HFF-Myc (cell line): ENCODE data around the gene TUBGCP2.

Experiments
- DNase-seq: peaks from one replicate; pipeline ENCODE4 v3.0.0-alpha.2; 2011; ENCODE audit warnings: low read depth; ENCODE audit errors: extremely low read depth
- H3K4me3 ChIP-seq: replicated peaks from 2 replicates; pipeline ENCODE4 v1.5.1; 2011; ENCODE audit warnings: low read depth, mild to moderate bottlenecking, control low read depth, low read length
- CTCF ChIP-seq: IDR thresholded peaks from 2 replicates; pipeline ENCODE4 v1.5.1; 2012; ENCODE audit warnings: mild to moderate bottlenecking, low read depth, low read length, control low read depth; ENCODE audit errors: missing control alignments

The TUBGCP2 gene

GRCh38 chr10:133309720-133310398 is 1.2 kb upstream of the TUBGCP2 start:
- DNase-seq, result no peak
- no peak for TF ChIP-seq CTCF

GRCh38 chr10:133309100-133309719 is 538 bp upstream of the TUBGCP2 start:
- DNase-seq, result no peak
- no peak for TF ChIP-seq CTCF
- H3K4me3 ChIP-seq, result peak overlapping the region; percentile 94

More at GRCh38 chr10:133309720-133310398, 1.2 kb upstream of the TUBGCP2 start:
- no peak overlapping the region for H3K4me3 ChIP-seq

- peak; percentile 84 for TF ChIP-seq CTCF
- DNase-seq, result no peak
- H3K4me3 ChIP-seq, result peak overlapping the region; percentile 94
Observed at GRCh38 chr10:133307776-133308420, 774 bp downstream of the TUBGCP2 start.

- no peak for TF ChIP-seq CTCF
- peak overlapping the region; percentile 94 for H3K4me3 ChIP-seq
- no peak for DNase-seq
Observed at GRCh38 chr10:133306941-133307379, 1.7 kb downstream of the TUBGCP2 start.

GRCh38 chr10:133306097-133306476 is 2.6 kb downstream of the TUBGCP2 start:
- no peak for DNase-seq
- no peak overlapping the region for H3K4me3 ChIP-seq
- TF ChIP-seq CTCF, result no peak

GRCh38 chr10:133303206-133303605 is 5.5 kb downstream of the TUBGCP2 start:
- DNase-seq, result no peak
- TF ChIP-seq CTCF, result no peak
- no peak overlapping the region for H3K4me3 ChIP-seq
